ENCODE data around the gene YBX2. TPM values are rescaled to one million over a fixed set of nuclear protein-coding genes. Genes with fewer than 3 reads are reported as not detected.

The YBX2 gene
- total and polyA plus RNA-seq, 4 experiments from 2014 or later, result 0.26 to 0.39 TPM; not detected in 2

DNA sequence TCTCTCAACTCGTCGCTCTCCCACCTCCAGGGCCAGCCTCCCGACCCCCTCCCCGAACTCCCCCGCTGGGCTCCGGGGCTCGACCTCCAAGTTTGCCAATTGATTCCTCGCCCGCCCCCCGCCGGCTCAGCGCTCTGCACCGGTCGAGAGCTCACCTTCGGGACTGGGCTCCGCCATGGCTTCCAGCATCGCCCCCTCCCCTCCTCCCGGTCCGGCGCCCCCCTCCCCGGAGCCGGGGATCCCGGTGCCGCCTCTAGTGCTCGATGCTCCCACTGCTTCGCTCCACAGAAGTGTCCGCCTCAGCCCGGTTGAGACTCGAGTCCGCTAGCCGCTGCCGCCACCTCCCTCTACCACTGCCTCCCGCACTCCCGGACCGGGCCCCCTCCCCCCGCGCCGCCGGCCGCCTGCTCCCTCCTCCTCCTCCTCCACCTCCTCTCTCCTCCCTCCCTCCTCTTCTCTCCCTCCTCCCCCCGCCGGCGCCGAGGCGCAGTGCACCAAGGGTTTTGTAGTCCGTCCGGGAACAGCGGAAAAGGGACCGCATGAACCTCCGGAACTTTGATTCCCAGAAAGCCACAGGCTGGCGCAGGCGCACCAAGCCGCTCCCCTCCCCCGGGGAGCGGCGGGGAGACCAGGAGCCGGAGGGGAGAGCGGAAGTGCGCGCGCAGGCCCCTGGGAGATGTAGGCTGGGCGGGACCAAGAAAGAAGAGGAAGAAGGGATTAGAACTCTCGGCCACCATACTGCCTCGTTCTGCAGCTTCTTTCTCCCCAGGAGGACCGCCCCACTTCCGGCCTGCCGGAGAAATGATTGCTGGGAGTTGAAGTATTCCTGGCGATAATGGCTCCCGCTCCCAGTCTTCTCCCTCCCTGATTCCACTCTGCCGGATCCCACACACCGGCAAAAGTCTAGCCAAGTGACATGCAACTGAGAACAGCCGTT lies 55.1 kb downstream of the YBX2 start, which contains the start of gene PHF23:
TSS of gene PHF23 (minus strand) at position 367 of the 937 bp plus-strand sequence. CDS start at position 189, 178 bp downstream.
- Histone ChIP-seq H3K4me3 (ENCODE audit: low read length in 2 of 2) (peak within 1 kb of the TSS; percentile 85 to 86), H3K9me3 (ENCODE audit: control insufficient read depth in 1 of 2, low read length in 2 of 2) (no peaks in the 10 kb centered on the region), H3K36me3 (ENCODE audit: insufficient read depth, low read length) (peaks cover 27% of the 10 kb centered on the region), H3K27me3 (ENCODE audit: insufficient read depth, low read length) (no peaks in the 10 kb centered on the region), H3K4me1 (ENCODE audit: insufficient read depth, low read length) (peaks cover 61% of the 10 kb centered on the region), H3K27ac (ENCODE audit: low read depth, low read length) (peak within 1 kb of the TSS; percentile 85)
- Mint-ChIP-seq H3K27ac (peak within 1 kb of the TSS; percentile 90 to 100 (median 98)), H3K27me3 (peaks cover 0 to 2% of the 10 kb centered on the region in 2 donors), H3K4me3 (peak within 1 kb of the TSS; percentile 94 to 99 (median 96)), H3K4me1 (peaks cover 41 to 75% (median 54%) of the 10 kb centered on the region in 4 donors), H3K9me3 (peaks cover 0 to 8% (median 0%) of the 10 kb centered on the region in 8 donors), H3K36me3 (peaks cover 25 to 69% of the 10 kb centered on the region in 2 donors)
- CTCF ChIA-PET (ENCODE audit: partially characterized antibody), result interaction anchor here (1.0 to 1.6 kb wide), 4 partner anchors 19 to 97 kb away, joined by 3 to 4 read pairs (median 4); partner anchors contain the start of gene ACAP1
- POLR2A ChIA-PET (ENCODE audit: partially characterized antibody), result interaction anchor here (0.8 to 17.6 kb wide), 18 partner anchors 9 to 447 kb away, joined by 3 to 435 read pairs (median 7); partner anchors contain the start of genes ACADVL, ACAP1, CTDNEP1 and DLG4
- intact Hi-C loops (cut with micrococcal nuclease), result loop anchor here (1.0 to 10.0 kb wide), 8 partner anchors 13 to 605 kb away; partner anchors contain the start of genes EIF5A, ELP5, POLR2A and TMEM102
- DNase-seq, result peak; percentile 97 to 98 (median 98)

DNA sequence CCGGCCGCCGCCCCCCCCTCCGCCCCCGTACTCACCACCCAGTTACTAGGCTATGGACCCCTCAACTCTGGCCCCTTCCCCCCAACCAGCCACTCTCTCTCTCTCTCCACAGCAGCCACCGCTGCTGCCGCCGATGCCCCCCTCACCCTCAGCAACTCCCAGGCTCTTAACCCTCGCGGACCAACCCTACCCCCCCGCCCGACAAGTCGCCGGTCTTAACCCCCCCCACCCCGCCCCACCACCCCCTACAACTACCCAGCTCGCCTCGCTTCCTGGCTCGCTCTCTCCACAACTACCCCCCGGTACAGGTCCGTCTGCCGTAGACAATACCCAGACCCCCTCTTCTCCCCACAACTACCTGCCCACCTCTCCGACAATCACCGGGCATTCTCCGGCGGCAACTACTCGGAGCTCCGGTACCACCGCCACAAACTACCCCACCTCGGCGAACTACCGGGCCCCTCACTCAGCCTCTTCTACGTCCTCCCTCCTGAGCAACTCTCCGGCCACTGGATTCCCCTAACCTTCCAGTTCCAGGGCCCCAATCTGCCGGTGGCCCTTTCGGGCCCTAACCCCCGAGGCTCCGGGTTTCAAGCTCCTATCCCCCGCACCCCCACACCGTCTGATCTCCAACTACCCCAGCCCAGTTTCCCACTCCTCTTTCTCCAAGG lies 55.9 kb downstream of the YBX2 start:
- CTCF ChIA-PET (ENCODE audit: partially characterized antibody), result interaction anchor here (0.9 to 2.5 kb wide), 5 partner anchors 18 to 243 kb away, joined by 3 to 14 read pairs (median 4); partner anchors contain the start of genes ACAP1 and SLC35G6
- H3K27me3 ChIP-seq (ENCODE audit: insufficient read depth, low read length), result no peaks in the 10 kb centered on the region
- peak in 3 of 5 donors; percentile 36 to 60 (median 39) for DNase-seq
- H3K4me3 ChIP-seq (ENCODE audit: low read length in 2 of 2), result peak overlapping the region; percentile 85 to 86
- H3K27ac ChIP-seq (ENCODE audit: low read depth, low read length), result peak overlapping the region; percentile 85
- peaks cover 22% of the 10 kb centered on the region for H3K36me3 ChIP-seq (ENCODE audit: insufficient read depth, low read length)
- no peaks in the 10 kb centered on the region for H3K9me3 ChIP-seq (ENCODE audit: control insufficient read depth in 1 of 2, low read length in 2 of 2)
- intact Hi-C loops (cut with micrococcal nuclease), result loop anchor here (1.0 to 10.0 kb wide), 8 partner anchors 14 to 606 kb away; partner anchors contain the start of genes EIF5A, ELP5, POLR2A and TMEM102
- Mint-ChIP-seq H3K4me1 (peaks cover 45 to 83% (median 58%) of the 10 kb centered on the region in 4 donors), H3K4me3 (peak overlapping the region; percentile 94 to 99 (median 96)), H3K27me3 (peaks cover 0 to 2% of the 10 kb centered on the region in 2 donors), H3K9me3 (peaks cover 0 to 8% (median 0%) of the 10 kb centered on the region in 8 donors), H3K27ac (peak overlapping the region; percentile 90 to 100 (median 96)), H3K36me3 (peaks cover 25 to 70% of the 10 kb centered on the region in 2 donors)
- POLR2A ChIA-PET (ENCODE audit: partially characterized antibody), result interaction anchor here (0.7 to 17.6 kb wide), 23 partner anchors 8 to 935 kb away, joined by 3 to 435 read pairs (median 5); partner anchors contain the start of genes ACADVL, ACAP1, CTDNEP1 and DLG4
- H3K4me1 ChIP-seq (ENCODE audit: insufficient read depth, low read length), result peaks cover 64% of the 10 kb centered on the region

Other genes with a start within 250 kb of the YBX2 start
Only the 30 nearest of the 31 such genes appear.
- not detected for gene ASGR2, start 179.8 kb downstream of the YBX2 start, total RNA-seq
- gene ASGR2, start 179.8 kb downstream of the YBX2 start, polyA plus RNA-seq, result not detected
- gene ASGR1, start 115.3 kb downstream of the YBX2 start, total RNA-seq, result not detected
- gene ASGR1, start 115.3 kb downstream of the YBX2 start, polyA plus RNA-seq, result not detected
- 1 to 10 TPM; 7.2 to 7.6 TPM for gene DLG4, start 74.8 kb downstream of the YBX2 start, total RNA-seq
- gene DLG4, start 74.8 kb downstream of the YBX2 start, polyA plus RNA-seq, result under 1 TPM; 0.44 to 0.50 TPM
- 100 to 1,000 TPM; 340 to 342 TPM for gene ACADVL, start 74.7 kb downstream of the YBX2 start, total RNA-seq
- 100 to 1,000 TPM; 110 to 118 TPM for gene ACADVL, start 74.7 kb downstream of the YBX2 start, polyA plus RNA-seq
- 10 to 100 TPM; 75.1 to 76.8 TPM for gene DVL2, start 60.1 kb downstream of the YBX2 start, total RNA-seq
- 10 to 100 TPM; 22.0 to 23.7 TPM for gene DVL2, start 60.1 kb downstream of the YBX2 start, polyA plus RNA-seq
- 10 to 100 TPM; 45.8 to 55.8 TPM for gene PHF23, start 55.2 kb downstream of the YBX2 start, total RNA-seq
- 10 to 100 TPM; 11.4 to 29.8 TPM for gene PHF23, start 55.2 kb downstream of the YBX2 start, polyA plus RNA-seq
- 100 to 1,000 TPM; 324 to 327 TPM for gene GABARAP, start 52.2 kb downstream of the YBX2 start, total RNA-seq
- gene GABARAP, start 52.2 kb downstream of the YBX2 start, polyA plus RNA-seq, result 100 to 1,000 TPM; 741 to 896 TPM
- 100 to 1,000 TPM; 145 to 157 TPM for gene CTDNEP1, start 42.9 kb downstream of the YBX2 start, total RNA-seq
- 10 to 100 TPM; 42.4 to 59.1 TPM for gene CTDNEP1, start 42.9 kb downstream of the YBX2 start, polyA plus RNA-seq
- 10 to 100 TPM; 29.8 to 30.9 TPM for gene ELP5, start 42.4 kb downstream of the YBX2 start, total RNA-seq
- gene ELP5, start 42.4 kb downstream of the YBX2 start, polyA plus RNA-seq, result 10 to 100 TPM; 68.0 to 71.3 TPM
- 1 to 10 TPM in 1 of 2 experiments, under 1 TPM in 1; 0.39 to 1.0 TPM for gene CLDN7, start 32.2 kb downstream of the YBX2 start, total RNA-seq
- 1 to 10 TPM; 1.0 to 3.1 TPM for gene CLDN7, start 32.2 kb downstream of the YBX2 start, polyA plus RNA-seq
- gene SLC2A4, start 12.9 kb downstream of the YBX2 start, total RNA-seq, result not detected
- not detected for gene SLC2A4, start 12.9 kb downstream of the YBX2 start, polyA plus RNA-seq
- gene EIF5A, start 13.0 kb upstream of the YBX2 start, total RNA-seq, result 100 to 1,000 TPM; 240 to 244 TPM
- 100 to 1,000 TPM; 230 to 850 TPM for gene EIF5A, start 13.0 kb upstream of the YBX2 start, polyA plus RNA-seq
- 100 to 1,000 TPM; 127 to 132 TPM for gene GPS2, start 20.7 kb upstream of the YBX2 start, total RNA-seq
- 100 to 1,000 TPM; 101 to 120 TPM for gene GPS2, start 20.7 kb upstream of the YBX2 start, polyA plus RNA-seq
- 10 to 100 TPM; 73.8 to 81.6 TPM for gene NEURL4, start 34.7 kb upstream of the YBX2 start, total RNA-seq
- gene NEURL4, start 34.7 kb upstream of the YBX2 start, polyA plus RNA-seq, result 1 to 10 TPM in 1 of 2 donors, under 1 TPM in 1; 0.97 to 2.4 TPM
- gene ACAP1, start 41.9 kb upstream of the YBX2 start, total RNA-seq, result 100 to 1,000 TPM; 507 to 516 TPM
- 100 to 1,000 TPM; 261 to 264 TPM for gene ACAP1, start 41.9 kb upstream of the YBX2 start, polyA plus RNA-seq
- 1 to 10 TPM; 3.5 to 4.3 TPM for gene KCTD11, start 57.5 kb upstream of the YBX2 start, total RNA-seq
- 1 to 10 TPM in 1 of 2 donors, under 1 TPM in 1; 0.33 to 1.8 TPM for gene KCTD11, start 57.5 kb upstream of the YBX2 start, polyA plus RNA-seq
- not detected for gene TMEM95, start 60.5 kb upstream of the YBX2 start, total RNA-seq
- not detected for gene TMEM95, start 60.5 kb upstream of the YBX2 start, polyA plus RNA-seq
- 10 to 100 TPM; 13.8 to 15.9 TPM for gene TNK1, start 86.5 kb upstream of the YBX2 start, total RNA-seq
- 1 to 10 TPM; 1.7 to 2.1 TPM for gene TNK1, start 86.5 kb upstream of the YBX2 start, polyA plus RNA-seq
- gene PLSCR3, start 99.9 kb upstream of the YBX2 start, total RNA-seq, result 10 to 100 TPM; 90.3 to 91.9 TPM
- gene PLSCR3, start 99.9 kb upstream of the YBX2 start, polyA plus RNA-seq, result 100 to 1,000 TPM; 174 to 242 TPM
- 10 to 100 TPM; 35.4 to 38.3 TPM for gene TMEM256, start 109.5 kb upstream of the YBX2 start, total RNA-seq
- 10 to 100 TPM; 49.9 to 51.1 TPM for gene TMEM256, start 109.5 kb upstream of the YBX2 start, polyA plus RNA-seq
- 1 to 10 TPM; 8.8 to 9.8 TPM for gene NLGN2, start 113.2 kb upstream of the YBX2 start, total RNA-seq
- under 1 TPM in 1 of 2 donors, not detected in 1; 0.08 TPM for gene NLGN2, start 113.2 kb upstream of the YBX2 start, polyA plus RNA-seq
- gene SPEM1, start 125.7 kb upstream of the YBX2 start, total RNA-seq, result not detected
- gene SPEM1, start 125.7 kb upstream of the YBX2 start, polyA plus RNA-seq, result not detected
- gene SPEM2, start 131.0 kb upstream of the YBX2 start, total RNA-seq, result not detected
- not detected for gene SPEM2, start 131.0 kb upstream of the YBX2 start, polyA plus RNA-seq
- gene SPEM3, start 134.2 kb upstream of the YBX2 start, total RNA-seq, result not detected
- gene SPEM3, start 134.2 kb upstream of the YBX2 start, polyA plus RNA-seq, result not detected
- 10 to 100 TPM; 20.8 to 21.8 TPM for gene TMEM102, start 140.8 kb upstream of the YBX2 start, total RNA-seq
- 10 to 100 TPM; 14.6 to 29.2 TPM for gene TMEM102, start 140.8 kb upstream of the YBX2 start, polyA plus RNA-seq
- 1 to 10 TPM; 2.7 to 3.3 TPM for gene FGF11, start 144.9 kb upstream of the YBX2 start, total RNA-seq
- under 1 TPM in 1 of 2 donors, not detected in 1; 0.14 TPM for gene FGF11, start 144.9 kb upstream of the YBX2 start, polyA plus RNA-seq
- 1 to 10 TPM; 9.1 to 9.5 TPM for gene CHRNB1, start 150.4 kb upstream of the YBX2 start, total RNA-seq
- 10 to 100 TPM; 24.1 to 29.2 TPM for gene CHRNB1, start 150.4 kb upstream of the YBX2 start, polyA plus RNA-seq
- 10 to 100 TPM; 75.2 to 75.7 TPM for gene ZBTB4, start 185.0 kb upstream of the YBX2 start, total RNA-seq
- gene ZBTB4, start 185.0 kb upstream of the YBX2 start, polyA plus RNA-seq, result 10 to 100 TPM in 1 of 2 donors, 1 to 10 TPM in 1; 4.6 to 21.2 TPM
- gene SLC35G6, start 186.8 kb upstream of the YBX2 start, total RNA-seq, result not detected
- gene SLC35G6, start 186.8 kb upstream of the YBX2 start, polyA plus RNA-seq, result not detected
- gene POLR2A, start 189.7 kb upstream of the YBX2 start, total RNA-seq, result 100 to 1,000 TPM; 178 to 191 TPM
- gene POLR2A, start 189.7 kb upstream of the YBX2 start, polyA plus RNA-seq, result 10 to 100 TPM in 1 of 2 donors, 1 to 10 TPM in 1; 8.6 to 76.2 TPM

All from CD4-positive, alpha-beta memory T cell (primary cell).